GM12875 (cell line): Measurements from ENCODE around the gene ADH6.
"Not testable (repeated sequence)": the region's sequence is repeated elsewhere in the genome, so short reads cannot be mapped to it uniquely, and the experiment has no call there.

Source experiments
- H3K4me3 ChIP-seq: one replicate; pipeline ENCODE4 v1.5.1; 2011; ENCODE audit warnings: low read depth, low read length, control low read depth
- CTCF ChIP-seq: IDR thresholded peaks from 2 replicates; pipeline ENCODE4 v1.5.1; 2011; ENCODE audit warnings: low read depth, mild to moderate bottlenecking, control low read depth, inconsistent platforms, low read length, moderate library complexity, borderline replicate concordance; ENCODE audit not compliant: insufficient read depth

The ADH6 gene

DNA sequence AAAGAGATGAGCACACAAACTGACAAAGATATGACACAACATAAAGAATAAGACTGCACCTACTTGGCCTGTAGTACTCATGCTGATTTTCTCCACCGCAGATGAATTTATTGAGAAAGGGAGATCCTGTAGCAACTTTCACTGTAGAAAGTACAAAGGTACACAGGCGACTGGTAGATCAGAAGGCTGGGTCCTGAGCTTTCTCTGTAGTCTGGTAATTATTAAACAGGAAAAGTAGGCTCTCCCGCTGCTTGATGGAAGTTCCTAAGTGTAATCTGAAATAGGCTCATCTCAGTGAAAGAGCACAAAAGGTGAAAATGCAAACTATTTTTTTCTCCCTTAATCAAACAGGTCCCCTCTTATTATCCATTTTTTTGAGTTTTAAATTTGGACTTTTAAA, at the start of gene ADH6:
ADH6 (minus strand) TSS at position 175 of the 400 bp plus-strand sequence; CDS start at position 81, 94 bp downstream.
- no peak for TF ChIP-seq CTCF
- no peak within 1 kb of the TSS for H3K4me3 ChIP-seq

DNA sequence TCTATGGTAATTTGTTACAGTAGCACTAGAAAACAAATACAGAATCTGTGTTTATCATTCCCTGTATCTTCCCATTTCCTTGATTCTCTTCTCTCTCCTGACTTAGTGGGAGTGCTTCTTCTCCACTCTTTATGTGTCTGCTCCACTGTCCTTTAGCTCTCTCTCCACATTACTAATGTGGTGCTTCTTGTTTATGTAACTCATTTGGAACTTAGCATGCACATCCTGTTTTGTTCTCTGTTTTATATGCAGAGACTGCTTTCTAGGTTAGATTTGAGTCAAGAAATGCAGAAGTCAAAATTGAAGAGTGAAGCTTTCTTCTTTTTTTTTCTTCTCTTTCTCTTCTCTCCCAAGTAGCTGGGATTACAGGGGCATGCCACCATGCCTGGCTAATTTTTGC, 45.9 kb upstream of the ADH6 start:
- H3K4me3 ChIP-seq, result no peak overlapping the region
- TF ChIP-seq CTCF, result no peak

DNA sequence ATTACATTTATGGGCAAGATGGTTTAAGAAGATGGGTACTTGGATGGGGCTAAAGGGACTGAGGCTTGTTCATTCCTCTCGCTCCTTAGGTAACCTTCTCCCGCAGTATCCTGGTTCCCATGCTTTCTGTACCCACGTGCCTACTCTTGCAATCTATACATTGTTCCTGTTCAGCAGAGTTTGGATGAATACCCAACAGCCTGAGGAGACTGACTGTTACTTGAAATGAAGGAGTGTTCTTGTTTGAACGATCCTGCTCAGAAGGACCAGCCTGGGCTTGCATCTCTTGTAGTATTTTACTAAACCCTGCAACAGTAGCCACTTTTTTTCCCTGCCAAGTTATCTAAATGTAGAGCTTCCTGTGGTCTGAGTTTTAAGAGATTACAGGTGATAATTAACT, 33.7 kb upstream of the ADH6 start:
- no peak overlapping the region for H3K4me3 ChIP-seq
- no peak for TF ChIP-seq CTCF

DNA sequence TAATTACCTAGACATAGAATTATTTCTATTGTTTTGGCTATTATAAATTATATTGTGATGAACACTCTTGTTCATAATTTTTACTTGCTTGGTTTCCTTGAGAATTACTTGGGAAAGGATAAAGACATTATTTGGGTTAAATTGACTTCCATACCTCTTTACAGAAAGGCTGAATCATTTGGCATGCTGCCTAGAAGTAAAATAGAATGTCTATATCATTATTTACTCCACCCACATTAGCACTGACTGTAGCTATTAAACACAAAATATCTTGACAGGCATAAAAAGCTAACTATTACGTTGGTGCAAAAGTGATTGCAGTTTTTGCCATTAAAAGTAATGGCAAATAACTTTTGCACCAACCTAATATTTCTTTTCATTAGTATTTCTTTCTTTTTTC, 29.7 kb upstream of the ADH6 start:
- no peak overlapping the region for H3K4me3 ChIP-seq
- TF ChIP-seq CTCF, result no peak

DNA sequence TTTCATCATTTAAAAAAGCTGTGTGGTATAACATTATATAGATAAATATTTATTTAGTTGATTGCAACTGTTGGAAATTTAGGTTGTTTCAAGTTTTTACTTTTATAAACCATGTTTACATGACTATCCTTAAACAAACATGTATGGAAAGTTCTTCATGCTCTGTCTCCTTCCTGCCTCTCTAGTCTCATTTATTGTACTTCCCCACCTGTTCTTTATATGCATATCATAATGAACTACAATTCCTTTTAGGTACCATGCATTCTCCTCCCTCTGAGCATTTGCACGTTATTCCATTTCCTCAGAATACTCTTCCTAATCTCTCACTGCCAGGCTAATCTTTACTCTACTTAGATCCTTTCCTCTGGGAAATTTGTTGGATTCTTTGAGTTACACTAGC, 16.9 kb upstream of the ADH6 start:
- TF ChIP-seq CTCF, result no peak
- H3K4me3 ChIP-seq, result no peak overlapping the region

- no peak for TF ChIP-seq CTCF
- no peak overlapping the region for H3K4me3 ChIP-seq
These were observed 15.4 kb upstream of the ADH6 start for GRCh38 chr4:99234331-99235010.

DNA sequence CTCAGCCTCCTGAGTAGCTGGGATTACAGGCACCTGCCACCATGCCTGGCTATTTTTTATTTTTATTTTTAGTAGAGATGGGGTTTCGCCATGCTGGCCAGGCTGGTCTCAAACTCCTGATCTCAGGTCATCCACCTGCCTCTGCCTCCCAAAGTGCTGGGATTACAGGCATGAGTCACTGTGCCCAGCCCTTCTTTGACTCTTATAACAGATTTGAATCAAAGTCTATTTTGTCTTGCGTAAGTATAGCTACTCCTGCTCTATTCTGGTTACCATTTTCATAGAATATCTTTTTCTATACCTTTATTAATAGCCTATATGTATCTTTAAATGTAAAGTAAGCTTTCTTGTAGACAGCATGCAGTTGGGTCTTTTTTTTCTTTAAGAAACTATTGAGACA, 14.4 kb upstream of the ADH6 start:
- H3K4me3 ChIP-seq, result not testable (repeated sequence)

DNA sequence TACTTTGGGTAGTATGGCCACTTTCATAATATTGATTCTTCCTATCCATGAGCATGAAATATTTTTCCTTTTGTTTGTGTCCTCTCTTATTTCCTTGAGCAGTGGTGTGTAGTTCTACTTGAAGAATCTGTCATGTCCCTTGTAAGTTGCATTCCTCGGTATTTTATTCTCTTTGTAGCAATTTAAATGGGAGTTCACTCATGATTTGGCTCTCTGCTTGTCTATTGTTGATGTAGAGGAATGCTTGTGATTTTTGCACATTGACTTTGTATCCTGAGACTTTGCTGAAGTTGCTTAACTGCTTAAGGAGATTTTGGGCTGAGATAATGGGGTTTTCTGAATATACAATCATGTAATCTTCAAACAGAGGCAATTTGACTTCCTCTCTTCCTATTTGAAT, 9.7 kb upstream of the ADH6 start:
- H3K4me3 ChIP-seq, result not testable (repeated sequence)

- H3K4me3 ChIP-seq, result not testable (repeated sequence)
These were observed 8.6 kb upstream of the ADH6 start for GRCh38 chr4:99227646-99228045.
